ENCODE results near the gene HIPK1.
"Not testable (repeated sequence)": the region's sequence is repeated elsewhere in the genome, so short reads cannot be mapped to it uniquely, and the experiment has no call there.

The HIPK1 gene

GRCh38 chr1:113946112-113946511 lies 17.0 kb downstream of the HIPK1 start:
- DNase-seq = no peak

GRCh38 chr1:113946678-113947387 lies 17.7 kb downstream of the HIPK1 start:
- no peak for DNase-seq

- no peak for DNase-seq
Measured at GRCh38 chr1:113947388-113948107, 18.4 kb downstream of the HIPK1 start.

DNA sequence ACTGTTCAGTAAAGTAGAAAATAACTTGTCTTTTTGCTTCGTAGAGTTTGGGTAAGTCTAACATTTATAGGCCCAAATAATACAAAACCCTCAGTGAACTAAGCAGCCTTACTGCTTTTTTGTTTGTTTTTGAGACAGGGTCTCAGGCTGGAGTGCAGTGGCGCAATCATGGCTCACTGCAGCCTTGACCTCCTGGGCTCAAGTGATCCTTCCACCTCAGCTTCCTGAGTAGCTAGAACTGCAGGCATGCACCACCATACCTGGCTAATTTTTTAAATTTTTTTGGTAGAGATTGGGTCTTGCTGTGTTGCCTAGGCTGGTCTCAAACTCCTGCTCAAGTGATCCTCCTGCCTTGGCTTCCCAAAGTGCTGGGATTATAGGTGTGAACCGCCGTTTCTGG lies 19.0 kb downstream of the HIPK1 start:
- DNase-seq = not testable (repeated sequence)

GRCh38 chr1:113949007-113949406 lies 19.9 kb downstream of the HIPK1 start:
- DNase-seq = no peak

GRCh38 chr1:113950908-113951307 lies 21.8 kb downstream of the HIPK1 start:
- no peak for DNase-seq

- no peak for DNase-seq
Measured at GRCh38 chr1:113951719-113952118, 22.6 kb downstream of the HIPK1 start.

DNA sequence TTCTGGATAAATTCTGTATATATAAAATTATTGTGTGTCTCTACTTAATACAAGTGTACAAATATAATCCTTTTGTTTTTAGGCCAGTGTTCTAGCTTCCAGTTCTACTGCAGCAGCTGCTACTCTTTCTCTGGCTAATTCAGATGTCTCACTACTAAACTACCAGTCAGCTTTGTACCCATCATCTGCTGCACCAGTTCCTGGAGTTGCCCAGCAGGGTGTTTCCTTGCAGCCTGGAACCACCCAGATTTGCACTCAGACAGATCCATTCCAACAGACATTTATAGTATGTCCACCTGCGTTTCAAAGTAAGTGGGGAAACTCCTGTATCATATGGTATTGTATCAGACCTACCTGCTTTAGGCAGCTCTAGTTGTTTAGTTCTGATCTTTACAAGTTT lies 28.9 kb downstream of the HIPK1 start:
- DNase-seq = no peak

- no peak for DNase-seq
Measured at GRCh38 chr1:113958691-113959090, 29.6 kb downstream of the HIPK1 start.

GRCh38 chr1:113963281-113963906 lies 34.3 kb downstream of the HIPK1 start:
- DNase-seq = no peak

DNA sequence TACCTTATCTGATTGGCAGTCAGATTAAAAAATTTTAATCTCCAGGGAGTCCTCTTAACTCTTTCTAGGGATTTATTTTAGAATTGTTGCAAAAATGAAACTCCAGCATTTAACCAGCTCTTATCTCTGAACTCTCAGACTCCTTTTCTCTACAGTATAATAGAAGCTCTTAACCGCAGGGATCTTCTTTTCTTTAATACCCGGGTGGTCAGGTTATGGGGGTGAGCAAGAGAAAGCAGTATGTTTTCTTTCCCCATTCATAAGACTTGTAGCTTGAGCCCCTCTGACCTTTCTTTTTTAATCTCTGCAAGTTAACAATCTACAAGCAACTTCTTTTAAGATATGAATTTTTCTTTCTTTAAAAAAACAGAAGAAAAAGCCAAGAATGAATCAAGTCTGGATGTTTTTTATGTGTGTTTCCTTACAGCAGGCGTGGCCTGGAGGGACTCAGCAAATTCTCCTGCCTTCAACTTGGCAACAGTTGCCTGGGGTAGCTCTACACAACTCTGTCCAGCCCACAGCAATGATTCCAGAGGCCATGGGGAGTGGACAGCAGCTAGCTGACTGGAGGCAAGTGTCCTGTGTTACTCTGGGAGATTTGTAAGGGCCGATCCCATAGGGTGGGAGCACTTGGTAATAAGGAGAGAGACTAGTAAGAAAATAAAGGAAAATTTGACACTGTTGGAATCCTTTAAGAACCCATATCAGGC lies 36.7 kb downstream of the HIPK1 start:
- DNase-seq = no peak

- DNase-seq = no peak
Measured at GRCh38 chr1:113972954-113973353, 43.8 kb downstream of the HIPK1 start.

- DNase-seq = no peak
Measured at GRCh38 chr1:113975211-113975895, 46.2 kb downstream of the HIPK1 start.

- DNase-seq = no peak
Measured at GRCh38 chr1:113976609-113977278, 47.6 kb downstream of the HIPK1 start.

GRCh38 chr1:113977906-113978305 lies 48.8 kb downstream of the HIPK1 start:
- no peak for DNase-seq

DNA sequence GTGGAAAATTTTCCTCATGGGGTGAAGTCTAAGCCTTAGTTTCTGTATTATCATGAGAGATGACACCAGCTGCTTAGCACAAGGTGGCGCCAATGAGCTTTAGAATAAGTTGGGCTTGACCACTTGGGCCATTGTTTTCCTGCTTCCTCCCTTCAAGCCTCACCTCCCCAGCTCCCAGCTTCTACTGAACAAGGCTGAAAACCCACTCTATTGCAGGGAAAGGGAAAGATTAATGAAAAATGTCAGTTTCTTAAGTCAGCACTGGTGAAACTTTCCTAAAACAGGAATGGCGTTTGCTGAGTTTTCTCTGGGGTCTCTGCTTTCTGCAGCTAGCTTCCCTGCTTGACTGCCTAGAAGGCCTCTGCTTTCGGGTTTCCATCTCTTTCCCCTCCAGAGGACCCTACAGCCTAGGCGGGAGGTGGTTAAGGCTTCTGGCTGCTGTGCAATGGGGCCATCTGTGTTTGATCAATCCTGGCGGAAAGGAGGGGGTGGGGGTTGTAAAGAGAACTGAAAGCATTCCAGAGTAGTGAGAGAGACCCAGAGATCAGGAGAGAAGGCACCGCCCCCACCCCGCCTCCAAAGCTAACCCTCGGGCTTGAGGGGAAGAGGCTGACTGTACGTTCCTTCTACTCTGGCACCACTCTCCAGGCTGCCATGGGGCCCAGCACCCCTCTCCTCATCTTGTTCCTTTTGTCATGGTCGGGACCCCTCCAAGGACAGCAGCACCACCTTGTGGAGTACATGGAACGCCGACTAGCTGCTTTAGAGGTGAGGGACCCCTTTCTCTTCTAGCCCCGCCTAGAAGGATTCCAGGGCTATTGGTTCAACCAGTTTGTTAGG lies 50.0 kb downstream of the HIPK1 start, which contains the start of gene OLFML3:
Gene OLFML3 (plus strand): TSS at position 612 of the 840 bp plus-strand sequence. CDS start 43 bp downstream, at position 655.
- peak; percentile 46 for DNase-seq

GRCh38 chr1:113980110-113980509 lies 51.0 kb downstream of the HIPK1 start:
- no peak for DNase-seq

GRCh38 chr1:113981962-113982931 lies 53.1 kb downstream of the HIPK1 start:
- DNase-seq = no peak

- no peak for DNase-seq
Measured at GRCh38 chr1:113982949-113983348, 53.8 kb downstream of the HIPK1 start.

DNA sequence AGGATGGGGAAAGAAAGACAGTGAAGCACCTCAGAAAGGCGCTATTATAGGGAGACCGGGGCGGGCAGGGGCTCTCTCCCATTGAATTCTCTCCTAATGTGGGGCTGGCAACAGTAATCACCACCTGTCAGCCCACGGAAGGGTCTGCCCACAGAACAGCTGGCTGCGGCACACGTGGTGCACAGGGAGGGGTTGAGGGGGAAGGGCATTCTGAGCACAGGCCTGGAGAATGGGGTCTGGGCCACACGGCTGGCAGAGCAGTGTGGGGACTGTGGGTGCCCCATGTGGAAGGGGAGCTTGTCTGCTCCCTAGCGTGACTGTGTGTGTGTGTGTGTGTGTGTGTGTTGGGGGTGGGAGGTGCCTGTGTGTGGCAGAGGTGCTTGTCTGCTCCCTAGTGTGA lies 54.3 kb downstream of the HIPK1 start:
- no peak for DNase-seq
